HG03064 (cell line): ENCODE measurements around the gene MUC3A.
"Not testable (repeated sequence)": the region's sequence is repeated elsewhere in the genome, so short reads cannot be mapped to it uniquely, and the experiment has no call there.

Experiments used
- ATAC-seq: cut with Tn5 transposase; IDR thresholded peaks from one replicate; pipeline ENCODE4 v1.9.1; 2021; ENCODE audit warnings: low read depth; ENCODE audit not compliant: unreplicated experiment

The MUC3A gene

DNA sequence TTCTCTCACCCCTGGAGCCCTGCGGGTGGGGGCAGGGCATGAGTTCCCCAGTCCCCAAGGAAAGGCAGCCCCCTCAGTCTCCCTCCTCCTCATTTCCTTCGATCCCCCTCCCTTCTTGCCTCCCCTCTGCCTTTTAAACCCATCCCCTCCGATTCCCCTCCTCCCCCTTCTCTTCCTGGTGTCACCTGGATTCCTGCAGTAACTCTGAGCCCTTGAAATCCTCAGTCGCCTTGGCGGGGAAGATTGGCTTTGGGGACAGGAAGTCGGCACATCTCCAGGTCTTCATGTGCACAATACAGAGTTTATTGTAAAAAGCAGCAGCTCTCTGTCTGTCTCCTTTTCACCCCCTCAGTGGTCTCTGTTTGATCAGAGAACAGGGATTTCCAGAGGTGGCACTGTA is 18.7 kb downstream of the MUC3A start:
- ATAC-seq, result no peak

DNA sequence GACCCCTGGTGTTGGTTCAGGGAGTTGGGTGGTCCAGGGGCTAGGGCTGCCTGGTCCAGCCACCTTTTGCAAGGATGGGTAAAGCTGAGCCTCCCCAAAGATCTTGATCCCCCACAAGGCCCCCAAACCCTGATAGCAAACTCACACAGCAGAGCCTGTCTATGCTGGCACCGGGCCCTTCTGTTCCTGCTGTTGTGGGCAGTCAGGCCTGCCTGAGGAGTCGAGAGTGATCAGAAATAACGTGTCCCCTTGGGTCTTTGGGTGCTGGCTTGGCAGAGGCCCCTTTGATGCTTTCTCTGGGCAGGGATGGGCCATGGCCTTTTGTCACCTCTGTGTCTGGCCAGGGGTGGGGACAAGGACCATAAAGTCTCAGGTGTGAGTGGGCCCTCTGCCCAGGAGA is 19.3 kb downstream of the MUC3A start:
- ATAC-seq, result no peak

DNA sequence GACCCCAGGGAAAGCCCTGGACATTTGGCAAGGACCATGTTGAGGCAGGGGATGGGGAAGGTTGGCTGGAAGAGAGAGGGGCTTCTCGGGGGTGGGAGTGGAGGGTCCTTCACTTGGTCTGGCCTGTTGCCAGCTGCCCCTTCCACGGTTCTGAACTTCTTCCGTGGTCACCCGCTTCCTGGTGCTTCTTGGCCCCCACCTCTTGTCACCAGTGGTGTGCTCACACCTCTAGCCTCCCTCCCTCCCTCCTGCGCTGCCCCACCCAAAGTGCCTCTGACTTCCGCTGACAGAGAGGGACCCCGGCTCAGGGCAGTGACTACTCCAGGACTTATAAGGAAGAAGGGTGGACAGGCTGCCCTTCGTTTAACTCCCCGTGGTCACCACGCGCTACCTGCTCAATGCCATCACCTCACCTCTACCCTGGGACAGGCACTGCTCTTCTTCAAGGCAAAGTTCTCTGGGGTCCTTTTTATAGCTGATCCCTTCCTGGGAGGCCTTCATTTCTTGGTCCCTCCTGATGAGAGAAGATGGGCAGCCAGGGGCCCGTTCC is 19.8 kb downstream of the MUC3A start, which contains the start of gene MUC12:
TSS of gene MUC12 (plus strand) at position 500 of the 550 bp plus-strand sequence. CDS start 58 bp downstream, outside the sequence.
- ATAC-seq, result no peak

DNA sequence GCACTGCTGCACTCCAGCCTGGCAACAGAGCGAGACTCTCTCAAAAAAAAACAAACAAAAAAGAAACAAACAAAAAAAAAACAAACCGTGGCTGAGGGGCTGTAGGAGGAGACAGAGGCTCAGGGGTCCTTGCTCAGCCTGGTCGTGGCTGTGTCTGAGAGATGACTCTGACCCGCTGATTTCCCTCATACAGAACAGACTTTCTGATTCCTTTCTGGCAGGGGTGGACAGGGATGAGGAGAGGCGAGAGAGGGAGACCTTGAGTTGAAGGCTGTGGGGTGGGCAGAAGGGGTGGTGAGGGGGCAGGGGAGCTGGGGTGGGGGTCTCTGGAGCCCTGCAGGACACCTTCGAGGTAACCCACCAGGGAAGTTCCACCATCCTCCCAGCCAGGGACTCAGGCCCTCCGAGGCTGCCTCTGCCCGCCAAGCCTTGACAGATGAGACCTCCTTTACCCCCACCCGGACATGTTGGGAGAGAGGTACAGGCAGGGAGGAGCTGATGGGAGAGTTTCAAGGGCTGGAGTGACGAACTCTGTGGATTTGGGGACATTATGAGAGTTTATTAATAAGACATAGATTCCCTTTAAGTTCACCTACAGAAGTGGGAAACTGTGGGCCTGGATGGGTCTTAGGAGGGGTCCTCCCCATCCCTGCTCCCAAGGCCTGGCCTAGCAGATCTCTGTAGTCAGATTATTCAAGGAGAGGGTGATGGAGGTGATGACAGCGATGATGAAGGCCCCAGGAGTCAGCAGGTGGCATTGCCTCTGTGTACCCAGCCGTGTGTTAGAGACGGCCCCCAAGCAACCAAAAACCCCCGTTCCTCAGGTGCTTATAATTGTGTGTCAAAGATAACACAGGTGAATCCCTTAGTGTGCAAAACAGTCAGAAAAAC is 22.0 kb downstream of the MUC3A start:
- ATAC-seq, result no peak

DNA sequence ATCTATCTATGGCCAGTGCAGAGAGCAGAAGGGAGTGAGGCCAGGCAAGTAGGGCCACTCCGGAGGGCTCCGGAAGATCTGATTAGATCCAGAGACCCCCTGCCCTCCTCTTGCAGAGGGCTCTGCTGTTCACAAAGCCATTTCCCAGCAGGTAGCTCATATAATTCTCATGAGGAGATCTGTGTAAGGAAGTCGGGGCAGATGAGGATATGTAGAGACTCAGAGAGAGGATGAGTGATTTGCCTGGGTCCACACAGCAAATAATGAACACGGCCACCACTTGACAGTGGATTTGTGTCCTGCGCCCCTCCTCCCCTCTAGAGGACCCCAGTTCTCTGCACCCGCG is 22.6 kb downstream of the MUC3A start:
- no peak for ATAC-seq

DNA sequence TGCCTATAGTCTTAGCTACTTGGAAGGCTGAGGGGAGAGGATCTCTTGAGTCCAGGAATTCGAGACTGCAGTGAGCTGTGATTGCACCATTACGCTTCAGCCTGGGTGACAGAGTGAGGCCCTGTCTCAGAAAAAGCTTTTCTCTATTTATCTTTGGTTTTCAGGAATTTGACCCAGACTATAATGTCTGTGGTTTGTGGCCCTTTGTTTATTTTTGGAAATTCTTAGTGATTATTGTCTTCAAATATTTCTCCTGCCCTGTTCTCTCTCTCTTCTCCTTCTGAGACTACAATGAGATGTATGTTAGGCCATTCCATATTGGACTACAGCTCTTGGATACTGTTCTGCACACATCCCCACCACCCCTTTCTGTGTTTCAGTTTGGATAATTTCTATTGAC is 24.7 kb downstream of the MUC3A start:
- ATAC-seq, result no peak

DNA sequence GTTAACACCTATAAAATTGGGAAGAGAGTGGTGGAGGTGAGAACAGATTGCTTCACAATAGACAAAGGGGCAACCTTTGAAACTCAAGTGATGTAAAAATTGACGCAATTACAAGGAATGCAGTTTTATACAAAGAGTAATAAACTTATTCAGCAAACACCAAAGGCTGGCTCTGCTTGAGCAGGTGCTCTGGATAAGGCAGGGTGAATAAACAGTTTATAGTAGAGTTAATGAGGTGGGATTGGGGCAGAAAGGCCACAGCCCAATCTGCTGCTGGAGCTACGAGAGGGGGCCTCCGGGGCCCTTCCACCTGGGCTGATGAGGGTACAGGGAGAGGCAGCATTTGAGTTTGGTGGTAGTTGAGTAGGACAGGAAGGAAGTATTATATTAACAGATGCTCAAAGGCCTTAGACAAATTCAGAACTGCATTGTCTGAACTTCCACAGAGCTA is 26.1 kb downstream of the MUC3A start:
- ATAC-seq, result no peak

DNA sequence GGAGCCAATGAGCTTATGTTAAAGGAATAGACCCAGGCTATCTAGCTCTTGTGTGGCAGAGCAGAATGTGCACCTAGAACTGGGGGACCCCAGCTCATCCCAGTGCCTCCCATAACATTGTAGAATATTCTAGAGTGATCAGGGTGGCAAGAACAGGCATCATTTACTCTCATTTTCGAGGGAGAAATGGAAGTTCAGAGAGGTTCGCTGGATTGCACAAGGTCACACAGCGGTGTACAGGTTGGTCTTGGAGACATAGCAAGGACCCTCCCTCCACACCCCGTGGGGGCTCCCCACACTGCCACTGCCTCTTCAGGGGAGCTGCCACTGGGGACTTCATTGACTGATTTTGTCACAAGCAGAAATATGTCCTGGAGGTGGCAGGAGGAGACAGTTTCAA is 29.0 kb downstream of the MUC3A start:
- no peak for ATAC-seq

DNA sequence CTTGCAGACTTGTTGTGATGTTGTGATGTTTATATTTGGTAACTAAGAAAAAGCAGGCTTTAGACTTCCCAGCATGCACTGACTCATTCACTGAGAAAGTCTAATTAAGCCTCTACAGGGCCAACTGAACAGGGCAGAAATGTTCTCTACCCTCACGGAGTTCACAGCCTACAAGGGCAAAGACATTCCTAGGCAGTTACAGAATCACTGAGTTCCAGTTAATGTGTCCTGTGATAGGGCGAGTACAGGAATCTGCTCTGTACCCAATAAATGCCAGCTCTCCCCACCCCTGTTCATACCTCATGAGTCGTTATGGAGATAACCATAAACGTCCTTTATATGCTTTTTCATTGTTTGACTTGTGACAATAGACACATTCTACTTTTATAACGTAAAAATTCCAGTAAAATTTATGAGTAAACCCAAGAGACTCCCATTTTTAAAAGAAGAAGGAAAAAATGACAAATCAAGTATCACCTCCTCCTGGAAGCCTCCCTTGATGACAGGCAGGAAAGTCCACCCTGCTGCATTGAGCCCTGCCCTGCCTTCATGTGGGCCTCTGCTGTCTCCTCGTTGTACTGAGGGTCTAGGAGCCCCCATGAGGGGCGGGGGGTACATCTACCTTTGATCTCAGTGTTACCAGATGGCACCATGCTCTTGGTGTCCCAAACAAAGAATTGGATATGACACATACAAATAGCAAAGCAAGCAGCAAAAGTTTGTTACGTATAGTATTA is 34.3 kb downstream of the MUC3A start:
- no peak for ATAC-seq

DNA sequence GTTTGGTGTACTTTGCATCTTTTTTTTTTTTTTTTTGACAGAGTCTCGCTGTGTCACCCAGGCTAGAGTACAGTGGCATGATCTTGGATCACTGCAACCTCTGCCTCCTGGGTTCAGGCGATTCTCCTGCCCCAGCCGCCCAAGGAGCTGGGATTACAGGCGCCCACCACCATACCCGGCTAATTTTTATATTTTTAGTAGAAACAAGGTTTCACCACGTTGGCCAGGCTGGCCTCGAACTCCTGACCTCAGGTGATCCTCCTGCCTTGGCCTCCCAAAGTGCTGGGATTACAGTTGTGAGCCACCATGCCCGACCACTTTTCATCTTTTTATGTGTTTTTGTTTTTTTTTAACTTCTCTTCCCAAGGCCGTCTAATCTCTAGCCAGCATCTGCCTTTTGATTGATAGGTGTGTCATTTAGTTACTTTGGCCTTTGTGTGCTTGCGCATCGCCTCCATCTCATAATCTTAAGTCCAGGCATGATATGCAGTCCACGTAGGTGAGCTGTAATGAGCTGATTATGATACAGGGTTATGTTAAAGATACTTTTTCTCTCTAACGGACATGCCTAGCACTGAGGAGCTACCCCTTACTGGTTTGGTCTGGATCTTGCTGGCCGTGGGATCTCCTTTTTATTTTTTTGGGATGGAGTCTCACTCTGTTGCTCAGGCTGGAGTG is 35.0 kb downstream of the MUC3A start:
- ATAC-seq, result not testable (repeated sequence)

DNA sequence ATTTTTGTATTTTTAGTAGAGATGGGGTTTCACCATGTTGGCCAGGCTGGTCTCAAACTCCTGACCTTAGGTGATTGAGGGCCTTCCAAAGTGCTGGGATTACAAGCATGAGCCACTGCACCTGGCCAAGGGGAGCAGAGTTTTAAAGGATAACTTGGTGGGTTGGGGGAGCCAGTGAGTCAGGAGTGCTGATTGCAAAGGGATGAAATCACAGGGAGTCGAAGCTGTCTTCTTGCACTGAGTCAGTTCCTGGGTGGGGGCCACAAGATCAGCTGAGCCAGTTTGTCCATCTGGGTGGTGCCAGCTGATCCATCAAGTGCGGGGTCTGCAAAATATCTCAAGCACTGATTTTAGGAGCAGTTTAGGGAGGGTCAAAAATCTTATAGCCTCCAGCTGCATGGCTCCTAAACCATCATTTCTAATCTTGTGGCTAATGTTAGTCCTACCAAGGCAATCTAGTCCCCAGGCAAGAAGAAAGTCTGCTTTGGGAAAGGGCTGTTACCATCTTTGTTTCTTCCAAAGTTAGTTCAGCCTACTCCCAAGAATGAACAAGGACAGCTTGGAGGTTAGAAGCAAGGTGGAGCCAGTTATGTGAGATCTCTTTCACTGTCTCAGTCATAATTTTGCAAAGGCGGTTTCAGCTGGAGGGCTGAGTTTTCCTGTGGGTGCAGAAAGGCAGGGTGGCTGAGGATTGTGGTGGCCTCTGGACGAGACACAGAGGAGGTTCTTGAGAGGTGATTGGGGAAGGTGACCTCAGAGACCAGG is 35.9 kb downstream of the MUC3A start:
- not testable (repeated sequence) for ATAC-seq

DNA sequence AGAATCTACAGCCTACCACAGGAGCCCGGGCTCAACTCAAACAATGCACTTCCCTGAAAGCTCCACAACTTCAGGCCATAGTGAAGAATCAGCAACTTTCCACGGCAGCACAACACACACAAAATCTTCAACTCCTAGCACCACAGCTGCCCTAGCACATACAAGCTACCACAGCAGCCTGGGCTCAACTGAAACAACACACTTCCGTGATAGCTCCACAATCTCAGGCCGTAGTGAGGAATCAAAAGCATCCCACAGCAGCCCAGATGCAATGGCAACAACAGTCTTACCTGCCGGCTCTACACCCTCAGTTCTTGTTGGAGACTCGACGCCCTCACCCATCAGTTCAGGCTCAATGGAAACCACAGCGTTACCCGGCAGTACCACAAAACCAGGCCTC is 42.3 kb downstream of the MUC3A start:
- no peak for ATAC-seq

DNA sequence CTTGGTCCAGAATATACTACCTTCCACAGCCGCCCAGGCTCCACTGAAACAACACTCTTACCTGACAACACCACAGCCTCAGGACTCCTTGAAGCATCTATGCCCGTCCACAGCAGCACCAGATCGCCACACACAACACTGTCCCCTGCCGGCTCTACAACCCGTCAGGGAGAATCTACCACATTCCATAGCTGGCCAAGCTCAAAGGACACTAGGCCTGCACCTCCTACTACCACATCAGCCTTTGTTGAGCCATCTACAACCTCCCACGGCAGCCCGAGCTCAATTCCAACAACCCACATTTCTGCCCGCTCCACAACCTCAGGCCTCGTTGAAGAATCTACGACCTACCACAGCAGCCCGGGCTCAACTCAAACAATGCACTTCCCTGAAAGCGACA is 42.9 kb downstream of the MUC3A start:
- ATAC-seq, result not testable (repeated sequence)

DNA sequence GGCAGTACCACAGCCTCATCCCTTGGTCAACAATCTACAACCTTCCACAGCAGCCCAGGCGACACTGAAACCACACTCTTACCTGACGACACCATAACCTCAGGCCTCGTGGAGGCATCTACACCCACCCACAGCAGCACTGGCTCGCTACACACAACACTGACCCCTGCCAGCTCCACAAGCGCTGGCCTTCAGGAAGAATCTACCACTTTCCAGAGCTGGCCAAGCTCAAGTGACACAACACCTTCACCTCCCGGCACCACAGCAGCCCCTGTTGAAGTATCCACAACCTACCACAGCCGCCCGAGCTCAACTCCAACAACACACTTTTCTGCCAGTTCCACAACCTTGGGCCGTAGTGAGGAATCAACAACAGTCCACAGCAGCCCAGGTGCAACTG is 45.3 kb downstream of the MUC3A start:
- not testable (repeated sequence) for ATAC-seq

DNA sequence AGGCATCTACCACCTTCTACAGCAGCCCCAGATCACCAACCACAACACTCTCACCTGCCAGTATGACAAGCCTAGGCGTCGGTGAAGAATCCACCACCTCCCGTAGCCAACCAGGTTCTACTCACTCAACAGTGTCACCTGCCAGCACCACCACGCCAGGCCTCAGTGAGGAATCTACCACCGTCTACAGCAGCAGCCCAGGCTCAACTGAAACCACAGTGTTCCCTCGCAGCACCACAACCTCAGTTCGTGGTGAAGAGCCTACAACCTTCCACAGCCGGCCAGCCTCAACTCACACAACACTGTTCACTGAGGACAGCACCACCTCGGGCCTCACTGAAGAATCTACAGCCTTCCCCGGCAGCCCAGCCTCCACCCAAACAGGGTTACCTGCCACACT is 49.2 kb downstream of the MUC3A start:
- not testable (repeated sequence) for ATAC-seq

DNA sequence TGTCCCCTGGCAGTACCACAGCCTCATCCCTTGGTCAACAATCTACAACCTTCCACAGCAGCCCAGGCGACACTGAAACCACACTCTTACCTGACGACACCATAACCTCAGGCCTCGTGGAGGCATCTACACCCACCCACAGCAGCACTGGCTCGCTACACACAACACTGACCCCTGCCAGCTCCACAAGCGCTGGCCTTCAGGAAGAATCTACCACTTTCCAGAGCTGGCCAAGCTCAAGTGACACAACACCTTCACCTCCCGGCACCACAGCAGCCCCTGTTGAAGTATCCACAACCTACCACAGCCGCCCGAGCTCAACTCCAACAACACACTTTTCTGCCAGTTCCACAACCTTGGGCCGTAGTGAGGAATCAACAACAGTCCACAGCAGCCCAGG is 50.0 kb downstream of the MUC3A start:
- not testable (repeated sequence) for ATAC-seq

DNA sequence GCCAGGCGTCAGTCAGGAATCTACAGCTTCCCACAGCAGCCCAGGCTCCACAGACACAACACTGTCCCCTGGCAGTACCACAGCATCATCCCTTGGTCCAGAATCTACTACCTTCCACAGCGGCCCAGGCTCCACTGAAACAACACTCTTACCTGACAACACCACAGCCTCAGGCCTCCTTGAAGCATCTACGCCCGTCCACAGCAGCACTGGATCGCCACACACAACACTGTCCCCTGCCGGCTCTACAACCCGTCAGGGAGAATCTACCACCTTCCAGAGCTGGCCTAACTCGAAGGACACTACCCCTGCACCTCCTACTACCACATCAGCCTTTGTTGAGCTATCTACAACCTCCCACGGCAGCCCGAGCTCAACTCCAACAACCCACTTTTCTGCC is 50.7 kb downstream of the MUC3A start:
- not testable (repeated sequence) for ATAC-seq

DNA sequence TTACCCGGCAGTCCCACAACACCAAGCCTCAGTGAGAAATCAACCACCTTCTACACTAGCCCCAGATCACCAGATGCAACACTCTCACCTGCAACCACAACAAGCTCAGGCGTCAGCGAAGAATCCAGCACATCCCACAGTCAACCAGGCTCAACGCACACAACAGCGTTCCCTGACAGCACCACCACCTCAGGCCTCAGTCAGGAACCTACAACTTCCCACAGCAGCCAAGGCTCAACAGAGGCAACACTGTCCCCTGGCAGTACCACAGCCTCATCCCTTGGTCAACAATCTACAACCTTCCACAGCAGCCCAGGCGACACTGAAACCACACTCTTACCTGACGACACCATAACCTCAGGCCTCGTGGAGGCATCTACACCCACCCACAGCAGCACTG is 53.0 kb downstream of the MUC3A start:
- ATAC-seq, result not testable (repeated sequence)

DNA sequence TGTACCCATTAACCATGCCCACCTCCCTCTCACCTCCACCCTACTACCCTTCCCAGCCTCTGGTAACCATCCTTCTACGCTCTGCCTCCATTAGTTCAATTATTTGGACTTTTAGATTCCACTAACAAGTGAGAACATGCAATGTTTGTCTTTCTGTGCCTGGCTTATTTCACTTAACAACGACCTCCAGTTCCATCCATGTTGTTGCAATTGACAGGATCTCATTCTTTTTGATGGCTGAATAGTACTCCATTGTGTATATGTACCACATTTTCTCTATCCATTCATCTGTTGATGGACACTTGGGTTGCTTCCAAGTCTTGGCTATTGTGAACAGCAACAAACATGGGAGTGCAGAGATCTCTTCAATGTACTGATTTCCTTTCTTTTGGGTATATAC is 58.0 kb downstream of the MUC3A start:
- not testable (repeated sequence) for ATAC-seq

DNA sequence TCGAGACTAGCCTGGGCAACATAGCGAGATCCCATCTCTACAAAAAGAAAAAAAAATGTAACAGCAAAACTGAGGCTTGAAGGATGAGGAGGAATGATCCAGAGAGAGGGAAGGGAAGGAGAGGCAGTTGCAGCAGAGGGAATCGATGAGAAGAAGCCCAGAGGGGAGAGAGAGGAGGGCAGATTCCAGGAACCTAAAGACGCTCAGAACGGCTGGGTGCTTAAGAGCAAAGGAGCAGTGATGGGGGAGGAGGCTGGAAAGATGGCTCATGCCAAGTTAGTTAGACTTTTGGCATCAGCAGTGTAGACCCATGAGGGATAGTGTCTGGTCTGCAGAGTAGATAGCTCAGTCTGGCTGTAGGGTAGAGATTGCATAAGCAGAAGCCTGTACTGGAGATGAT is 60.3 kb downstream of the MUC3A start:
- no peak for ATAC-seq
